Measurements from ENCODE around the gene MARCO.

- TF ChIP-seq CTCF (IDR thresholded peaks at IDR 0.05; ENCODE audit: low read length): no peak
- no peak for TF ChIP-seq EZH2 (IDR thresholded peaks at IDR 0.05; ENCODE audit: borderline replicate concordance, low read length)
These were observed 45.9 kb downstream of the MARCO start for GRCh38 chr2:118987886-118988285.

Data from OCI-LY1 (cell line).